B cell (primary cell): Measurements from ENCODE around the gene CSMD2.

ENCODE experiments used
- EZH2 ChIP-seq: IDR thresholded peaks from 2 replicates; pipeline ENCODE4 v1.6.1; 2012; ENCODE audit warnings: borderline replicate concordance, low read depth, mild to moderate bottlenecking, moderate library complexity, low read length; ENCODE audit not compliant: insufficient read depth, poor library complexity, severe bottlenecking
- TF ChIP-seq, protein P1 (sequence below): fragments of 200-600 bp; IDR thresholded peaks from one replicate; pipeline ENCODE4 v1.8.0; 2022; ENCODE audit warnings: antibody characterized with exemption, mild to moderate bottlenecking

- TF ChIP-seq, protein P1, sequence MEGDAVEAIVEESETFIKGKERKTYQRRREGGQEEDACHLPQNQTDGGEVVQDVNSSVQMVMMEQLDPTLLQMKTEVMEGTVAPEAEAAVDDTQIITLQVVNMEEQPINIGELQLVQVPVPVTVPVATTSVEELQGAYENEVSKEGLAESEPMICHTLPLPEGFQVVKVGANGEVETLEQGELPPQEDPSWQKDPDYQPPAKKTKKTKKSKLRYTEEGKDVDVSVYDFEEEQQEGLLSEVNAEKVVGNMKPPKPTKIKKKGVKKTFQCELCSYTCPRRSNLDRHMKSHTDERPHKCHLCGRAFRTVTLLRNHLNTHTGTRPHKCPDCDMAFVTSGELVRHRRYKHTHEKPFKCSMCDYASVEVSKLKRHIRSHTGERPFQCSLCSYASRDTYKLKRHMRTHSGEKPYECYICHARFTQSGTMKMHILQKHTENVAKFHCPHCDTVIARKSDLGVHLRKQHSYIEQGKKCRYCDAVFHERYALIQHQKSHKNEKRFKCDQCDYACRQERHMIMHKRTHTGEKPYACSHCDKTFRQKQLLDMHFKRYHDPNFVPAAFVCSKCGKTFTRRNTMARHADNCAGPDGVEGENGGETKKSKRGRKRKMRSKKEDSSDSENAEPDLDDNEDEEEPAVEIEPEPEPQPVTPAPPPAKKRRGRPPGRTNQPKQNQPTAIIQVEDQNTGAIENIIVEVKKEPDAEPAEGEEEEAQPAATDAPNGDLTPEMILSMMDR = no peak
- no peak for TF ChIP-seq EZH2
Observed at GRCh38 chr1:34005309-34005708, 159.7 kb downstream of the CSMD2 start.
